ENCODE data around the gene FYB1. TPM values are rescaled to one million over a fixed set of nuclear protein-coding genes. Genes with fewer than 3 reads are reported as not detected.

The FYB1 gene
- total RNA-seq, 1 experiment from 2014 or later, result 1.1 TPM

DNA sequence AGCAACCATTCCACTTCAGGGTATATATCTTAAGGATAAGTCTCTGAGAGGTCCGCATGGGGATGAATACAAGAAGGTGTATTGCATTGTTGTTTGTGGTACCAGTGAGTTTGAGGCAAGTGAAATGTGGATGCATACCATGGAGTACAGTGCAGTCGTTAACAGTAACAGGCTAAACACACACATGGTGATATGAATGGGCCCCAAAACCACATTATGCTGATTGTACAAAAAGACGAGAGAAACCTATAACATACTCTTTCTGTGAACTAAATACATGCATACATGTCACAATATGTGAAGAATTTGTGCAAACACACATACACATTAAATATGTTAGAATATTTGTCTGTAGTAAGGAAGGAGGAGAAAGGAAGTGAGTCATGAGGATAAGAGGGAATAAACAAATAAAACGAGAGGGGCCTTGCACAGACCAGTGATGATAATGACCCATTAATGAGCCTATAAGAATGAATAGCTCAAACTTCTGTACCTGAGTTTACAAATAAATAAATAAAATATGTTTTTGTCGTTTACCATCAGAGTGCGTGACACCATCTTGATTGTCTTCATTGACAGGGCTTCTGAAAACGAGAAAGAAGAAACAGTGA lies 78.7 kb downstream of the FYB1 start:
- DNase-seq (peak; percentile 73), ATAC-seq (peak; percentile 74)
- BruUV-seq (replicated peaks), result no TSS peak
- Histone ChIP-seq H4K20me1 (ENCODE audit: low read length) (no peaks in the 10 kb centered on the region), H3K9me2 (replicated peaks; ENCODE audit: low read length) (no peaks in the 10 kb centered on the region), H3K27me3 (ENCODE audit: low read length) (no peaks in the 10 kb centered on the region), H3K4me1 (ENCODE audit: insufficient read depth, low read length) (peaks cover 42% of the 10 kb centered on the region), H3K4me2 (ENCODE audit: low read length) (peak overlapping the region; percentile 34), H3F3A (ENCODE audit: low read length, unreplicated experiment) (peaks cover 13% of the 10 kb centered on the region), H3K79me2 (ENCODE audit: low read length) (no peaks in the 10 kb centered on the region), H3K36me3 (ENCODE audit: low read depth, low read length) (no peaks in the 10 kb centered on the region), H3K9ac (ENCODE audit: low read length) (peak overlapping the region; percentile 15; the same call in 1 of the 2 replicates), H3K27ac (ENCODE audit: low read length) (peak overlapping the region; percentile 94), H3K4me3 (ENCODE audit: low read length) (no peak overlapping the region), H2AFZ (ENCODE audit: low read length) (no peak overlapping the region), H3K9me3 (ENCODE audit: low read length) (no peaks in the 10 kb centered on the region)
- TF ChIP-seq CTCF (conservative IDR thresholded peaks at IDR 0.05; ENCODE audit: low read depth, low read length) (no peak), EZH2phosphoT487 (IDR thresholded peaks at IDR 0.05; ENCODE audit: borderline replicate concordance, low read length) (no peak), EZH2 (IDR thresholded peaks at IDR 0.05; ENCODE audit: low read length, unreplicated experiment) (no peak)
- ChIA-PET CTCF (interaction anchor here (0.5 kb wide), 1 partner anchor 76 kb away, joined by 3 read pairs; no protein-coding TSS in a partner anchor), POLR2A (ENCODE audit: unreplicated experiment) (no interaction called here)
- intact Hi-C loops (cut with micrococcal nuclease), result no loop called here

DNA sequence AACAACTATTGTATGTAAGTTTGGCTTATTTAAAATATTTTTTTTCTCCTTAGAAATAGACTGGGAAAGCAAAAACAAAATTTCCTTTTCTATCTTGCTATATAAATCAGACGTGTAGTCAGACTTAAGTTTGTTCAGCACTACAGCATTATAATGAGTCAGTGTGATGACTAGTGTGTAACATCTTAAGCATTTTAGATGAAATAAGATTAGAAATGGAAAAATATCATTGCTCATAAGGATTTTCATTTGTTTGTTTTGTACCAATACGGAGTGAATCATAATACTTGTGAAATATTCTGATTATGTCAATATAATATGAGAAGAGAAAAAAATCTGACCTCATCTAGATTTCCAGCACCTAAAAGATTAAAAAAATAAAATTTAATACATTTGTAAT lies 80.5 kb downstream of the FYB1 start:
- peaks cover 42% of the 10 kb centered on the region for H3K4me1 ChIP-seq (ENCODE audit: insufficient read depth, low read length)
- ChIA-PET CTCF (no interaction called here), POLR2A (ENCODE audit: unreplicated experiment) (no interaction called here)
- BruUV-seq (replicated peaks), result no TSS peak
- no peaks in the 10 kb centered on the region for H3K79me2 ChIP-seq (ENCODE audit: low read length)
- H3K4me2 ChIP-seq (ENCODE audit: low read length), result peak overlapping the region; percentile 69
- peak overlapping the region; percentile 94 for H3K27ac ChIP-seq (ENCODE audit: low read length)
- H3K9ac ChIP-seq (ENCODE audit: low read length), result peak overlapping the region; percentile 75
- H2AFZ ChIP-seq (ENCODE audit: low read length), result no peak overlapping the region
- peak; percentile 97 for DNase-seq
- TF ChIP-seq EZH2 (IDR thresholded peaks at IDR 0.05; ENCODE audit: low read length, unreplicated experiment) (no peak), CTCF (conservative IDR thresholded peaks at IDR 0.05; ENCODE audit: low read depth, low read length) (no peak)
- no peaks in the 10 kb centered on the region for H3K9me2 ChIP-seq (replicated peaks; ENCODE audit: low read length)
- ATAC-seq, result peak; percentile 86
- H3F3A ChIP-seq (ENCODE audit: low read length, unreplicated experiment), result peaks cover 13% of the 10 kb centered on the region
- no peaks in the 10 kb centered on the region for H3K9me3 ChIP-seq (ENCODE audit: low read length)
- H4K20me1 ChIP-seq (ENCODE audit: low read length), result no peaks in the 10 kb centered on the region
- no peaks in the 10 kb centered on the region for H3K27me3 ChIP-seq (ENCODE audit: low read length)
- H3K36me3 ChIP-seq (ENCODE audit: low read depth, low read length), result no peaks in the 10 kb centered on the region
- H3K4me3 ChIP-seq (ENCODE audit: low read length), result 0 out of 2 replicates have a peak overlapping the region, but pooled peaks have one; percentile 11
- intact Hi-C loops (cut with micrococcal nuclease), result loop anchor here (2.0 to 5.0 kb wide), 2 partner anchors 37 to 62 kb away; no protein-coding TSS in a partner anchor

GRCh38 chr5:39137819-39138451 lies 81.4 kb downstream of the FYB1 start:
- TF ChIP-seq EZH2 (IDR thresholded peaks at IDR 0.05; ENCODE audit: low read length, unreplicated experiment) (no peak), CTCF (conservative IDR thresholded peaks at IDR 0.05; ENCODE audit: low read depth, low read length) (peak; percentile 64), EZH2phosphoT487 (IDR thresholded peaks at IDR 0.05; ENCODE audit: borderline replicate concordance, low read length) (no peak)
- peaks cover 13% of the 10 kb centered on the region for H3F3A ChIP-seq (ENCODE audit: low read length, unreplicated experiment)
- no peaks in the 10 kb centered on the region for H3K79me2 ChIP-seq (ENCODE audit: low read length)
- no TSS peak for BruUV-seq (replicated peaks)
- H3K27ac ChIP-seq (ENCODE audit: low read length), result peak overlapping the region; percentile 94
- H3K4me1 ChIP-seq (ENCODE audit: insufficient read depth, low read length), result peaks cover 42% of the 10 kb centered on the region
- no peaks in the 10 kb centered on the region for H3K36me3 ChIP-seq (ENCODE audit: low read depth, low read length)
- DNase-seq (peak; percentile 43), ATAC-seq (no peak)
- 0 out of 2 replicates have a peak overlapping the region, but pooled peaks have one; percentile 7 for H2AFZ ChIP-seq (ENCODE audit: low read length)
- ChIA-PET CTCF (no interaction called here), POLR2A (ENCODE audit: unreplicated experiment) (interaction anchor here (0.6 kb wide), 1 partner anchor 58 kb away, joined by 3 read pairs; no protein-coding TSS in a partner anchor)
- peak overlapping the region; percentile 61 for H3K4me2 ChIP-seq (ENCODE audit: low read length)
- no peaks in the 10 kb centered on the region for H4K20me1 ChIP-seq (ENCODE audit: low read length)
- intact Hi-C loops (cut with micrococcal nuclease), result loop anchor here (2.0 to 5.0 kb wide), 2 partner anchors 36 to 61 kb away; no protein-coding TSS in a partner anchor
- H3K4me3 ChIP-seq (ENCODE audit: low read length), result 0 out of 2 replicates have a peak overlapping the region, but pooled peaks have one; percentile 11
- peak overlapping the region; percentile 75 for H3K9ac ChIP-seq (ENCODE audit: low read length)
- no peaks in the 10 kb centered on the region for H3K9me2 ChIP-seq (replicated peaks; ENCODE audit: low read length)
- H3K27me3 ChIP-seq (ENCODE audit: low read length), result no peaks in the 10 kb centered on the region
- no peaks in the 10 kb centered on the region for H3K9me3 ChIP-seq (ENCODE audit: low read length)

Measured in PC-3 (cell line).